ENCODE results near the gene SLC17A1.

Gene SLC17A1

GRCh38 chr6:25777856-25778649 is 53.8 kb downstream of the SLC17A1 start:
- Histone ChIP-seq H2BK120ac (ENCODE audit: low read depth, low read length) (no peak overlapping the region), H3K4me2 (ENCODE audit: insufficient read depth, low read length, poor library complexity, severe bottlenecking) (no peak overlapping the region), H2BK5ac (ENCODE audit: low read length) (no peak overlapping the region), H2AK5ac (ENCODE audit: low read depth, low read length) (no peak overlapping the region), H2BK15ac (ENCODE audit: low read length) (no peak overlapping the region), H3K4me1 (ENCODE audit: control insufficient read depth in 2 of 2, insufficient read depth in 1 of 2, low read depth in 1 of 2, low read length in 2 of 2) (peaks cover 0 to 1% of the 10 kb centered on the region in 2 donors), H2BK12ac (ENCODE audit: low read length) (no peak overlapping the region), H3K18ac (ENCODE audit: low read length) (no peak overlapping the region), H3K4ac (ENCODE audit: low read length) (no peak overlapping the region), H3K79me1 (ENCODE audit: low read depth, low read length) (no peaks in the 10 kb centered on the region), H3K23ac (ENCODE audit: low read depth, low read length, poor library complexity) (no peak overlapping the region), H3K27me3 (ENCODE audit: control insufficient read depth in 3 of 3, insufficient read depth in 3 of 3, low read depth in 1 of 3, low read length in 3 of 3) (peaks cover 0 to 2% (median 0%) of the 10 kb centered on the region in 3 experiments), H3K9ac (ENCODE audit: low read depth, low read length, poor library complexity) (no peak overlapping the region), H4K91ac (ENCODE audit: low read depth, low read length, poor library complexity) (no peak overlapping the region), H4K8ac (ENCODE audit: low read depth, low read length) (no peak overlapping the region), H3K14ac (ENCODE audit: low read length) (no peak overlapping the region), H2AFZ (ENCODE audit: low read length) (no peak overlapping the region), H3K4me3 (ENCODE audit: low read length in 2 of 2) (no peak overlapping the region), H3K27ac (replicated peaks; ENCODE audit: low read length) (no peak overlapping the region), H3K36me3 (replicated peaks in 1 of 2; ENCODE audit: control insufficient read depth in 2 of 2, insufficient read depth in 2 of 2, low read length in 2 of 2) (no peaks in the 10 kb centered on the region), H3K9me3 (replicated peaks in 1 of 2; ENCODE audit: control insufficient read depth in 2 of 2, insufficient read depth in 1 of 2, low read depth in 1 of 2, low read length in 2 of 2) (no peaks in the 10 kb centered on the region)
- WGBS, 2 donors (ENCODE audit: extremely low coverage in 2 of 2, insufficient read length in 2 of 2, insufficient replicate concordance in 1 of 2): no CpG with 5 or more reads among the region's 4 CpGs
- no peak for DNase-seq (ENCODE audit: low spot score)

GRCh38 chr6:25777031-25777430 is 54.8 kb downstream of the SLC17A1 start:
- H3K27me3 ChIP-seq (ENCODE audit: control insufficient read depth in 3 of 3, insufficient read depth in 3 of 3, low read depth in 1 of 3, low read length in 3 of 3): peaks cover 0 to 2% (median 0%) of the 10 kb centered on the region in 3 experiments
- H3K36me3 ChIP-seq (replicated peaks in 1 of 2; ENCODE audit: control insufficient read depth in 2 of 2, insufficient read depth in 2 of 2, low read length in 2 of 2): no peaks in the 10 kb centered on the region
- no peaks in the 10 kb centered on the region for H3K9me3 ChIP-seq (replicated peaks in 1 of 2; ENCODE audit: control insufficient read depth in 2 of 2, insufficient read depth in 1 of 2, low read depth in 1 of 2, low read length in 2 of 2)
- H2BK15ac ChIP-seq (ENCODE audit: low read length): no peak overlapping the region
- no peak for DNase-seq (ENCODE audit: low spot score)
- H4K91ac ChIP-seq (ENCODE audit: low read depth, low read length, poor library complexity): no peak overlapping the region
- H3K4ac ChIP-seq (ENCODE audit: low read length): no peak overlapping the region
- H2AK5ac ChIP-seq (ENCODE audit: low read depth, low read length): no peak overlapping the region
- no peak overlapping the region for H4K8ac ChIP-seq (ENCODE audit: low read depth, low read length)
- no CpG with 5 or more reads among the region's 2 CpGs for WGBS, 2 donors (ENCODE audit: extremely low coverage in 2 of 2, insufficient read length in 2 of 2, insufficient replicate concordance in 1 of 2)
- H2BK12ac ChIP-seq (ENCODE audit: low read length): no peak overlapping the region
- no peaks in the 10 kb centered on the region for H3K79me1 ChIP-seq (ENCODE audit: low read depth, low read length)
- peaks cover 0 to 1% of the 10 kb centered on the region in 2 donors for H3K4me1 ChIP-seq (ENCODE audit: control insufficient read depth in 2 of 2, insufficient read depth in 1 of 2, low read depth in 1 of 2, low read length in 2 of 2)
- H2AFZ ChIP-seq (ENCODE audit: low read length): no peak overlapping the region
- H2BK5ac ChIP-seq (ENCODE audit: low read length): no peak overlapping the region
- H3K4me2 ChIP-seq (ENCODE audit: insufficient read depth, low read length, poor library complexity, severe bottlenecking): no peak overlapping the region
- no peak overlapping the region for H3K23ac ChIP-seq (ENCODE audit: low read depth, low read length, poor library complexity)
- H3K4me3 ChIP-seq (ENCODE audit: low read length in 2 of 2): no peak overlapping the region
- H3K14ac ChIP-seq (ENCODE audit: low read length): no peak overlapping the region
- no peak overlapping the region for H3K27ac ChIP-seq (replicated peaks; ENCODE audit: low read length)
- H2BK120ac ChIP-seq (ENCODE audit: low read depth, low read length): no peak overlapping the region
- no peak overlapping the region for H3K9ac ChIP-seq (ENCODE audit: low read depth, low read length, poor library complexity)
- H3K18ac ChIP-seq (ENCODE audit: low read length): no peak overlapping the region

- Histone ChIP-seq H4K8ac (ENCODE audit: low read depth, low read length) (no peak overlapping the region), H2BK15ac (ENCODE audit: low read length) (no peak overlapping the region)
Measured at GRCh38 chr6:25774120-25774715, 57.6 kb downstream of the SLC17A1 start.

GRCh38 chr6:25769983-25770382 is 61.9 kb downstream of the SLC17A1 start:
- no peak overlapping the region for H2AK5ac ChIP-seq (ENCODE audit: low read depth, low read length)
- no peak overlapping the region for H2BK15ac ChIP-seq (ENCODE audit: low read length)
- no peaks in the 10 kb centered on the region for H3K36me3 ChIP-seq (replicated peaks in 1 of 2; ENCODE audit: control insufficient read depth in 2 of 2, insufficient read depth in 2 of 2, low read length in 2 of 2)
- no peak overlapping the region for H3K9ac ChIP-seq (ENCODE audit: low read depth, low read length, poor library complexity)
- H3K4me1 ChIP-seq (ENCODE audit: control insufficient read depth in 2 of 2, insufficient read depth in 1 of 2, low read depth in 1 of 2, low read length in 2 of 2): no peaks in the 10 kb centered on the region
- no peak overlapping the region for H3K4ac ChIP-seq (ENCODE audit: low read length)
- H3K4me2 ChIP-seq (ENCODE audit: insufficient read depth, low read length, poor library complexity, severe bottlenecking): no peak overlapping the region
- H2BK5ac ChIP-seq (ENCODE audit: low read length): no peak overlapping the region
- no peak overlapping the region for H3K14ac ChIP-seq (ENCODE audit: low read length)
- no CpG with 5 or more reads among the region's 2 CpGs for WGBS, 2 donors (ENCODE audit: extremely low coverage in 2 of 2, insufficient read length in 2 of 2, insufficient replicate concordance in 1 of 2)
- H3K27ac ChIP-seq (replicated peaks; ENCODE audit: low read length): no peak overlapping the region
- no peak overlapping the region for H4K8ac ChIP-seq (ENCODE audit: low read depth, low read length)
- no peak overlapping the region for H2BK120ac ChIP-seq (ENCODE audit: low read depth, low read length)
- H2AFZ ChIP-seq (ENCODE audit: low read length): no peak overlapping the region
- H3K27me3 ChIP-seq (ENCODE audit: control insufficient read depth in 3 of 3, insufficient read depth in 3 of 3, low read depth in 1 of 3, low read length in 3 of 3): no peaks in the 10 kb centered on the region
- no peak overlapping the region for H3K23ac ChIP-seq (ENCODE audit: low read depth, low read length, poor library complexity)
- no peaks in the 10 kb centered on the region for H3K9me3 ChIP-seq (replicated peaks in 1 of 2; ENCODE audit: control insufficient read depth in 2 of 2, insufficient read depth in 1 of 2, low read depth in 1 of 2, low read length in 2 of 2)
- H3K4me3 ChIP-seq (ENCODE audit: low read length in 2 of 2): no peak overlapping the region
- H4K91ac ChIP-seq (ENCODE audit: low read depth, low read length, poor library complexity): no peak overlapping the region
- no peak for DNase-seq (ENCODE audit: low spot score)
- H3K18ac ChIP-seq (ENCODE audit: low read length): no peak overlapping the region
- no peak overlapping the region for H2BK12ac ChIP-seq (ENCODE audit: low read length)
- H3K79me1 ChIP-seq (ENCODE audit: low read depth, low read length): no peaks in the 10 kb centered on the region

More at GRCh38 chr6:25774120-25774715, 57.6 kb downstream of the SLC17A1 start:
- H3K4me2 ChIP-seq (ENCODE audit: insufficient read depth, low read length, poor library complexity, severe bottlenecking): no peak overlapping the region
- H2BK5ac ChIP-seq (ENCODE audit: low read length): no peak overlapping the region
- no peak overlapping the region for H3K27ac ChIP-seq (replicated peaks; ENCODE audit: low read length)
- no peak for DNase-seq (ENCODE audit: low spot score)
- peaks cover 0 to 2% (median 0%) of the 10 kb centered on the region in 3 experiments for H3K27me3 ChIP-seq (ENCODE audit: control insufficient read depth in 3 of 3, insufficient read depth in 3 of 3, low read depth in 1 of 3, low read length in 3 of 3)
- no peaks in the 10 kb centered on the region for H3K9me3 ChIP-seq (replicated peaks in 1 of 2; ENCODE audit: control insufficient read depth in 2 of 2, insufficient read depth in 1 of 2, low read depth in 1 of 2, low read length in 2 of 2)
- H2AK5ac ChIP-seq (ENCODE audit: low read depth, low read length): no peak overlapping the region
- H2BK120ac ChIP-seq (ENCODE audit: low read depth, low read length): no peak overlapping the region
- H3K4me3 ChIP-seq (ENCODE audit: low read length in 2 of 2): no peak overlapping the region
- peaks cover 0 to 1% of the 10 kb centered on the region in 2 donors for H3K4me1 ChIP-seq (ENCODE audit: control insufficient read depth in 2 of 2, insufficient read depth in 1 of 2, low read depth in 1 of 2, low read length in 2 of 2)
- no peak overlapping the region for H2AFZ ChIP-seq (ENCODE audit: low read length)
- no peaks in the 10 kb centered on the region for H3K79me1 ChIP-seq (ENCODE audit: low read depth, low read length)
- H4K91ac ChIP-seq (ENCODE audit: low read depth, low read length, poor library complexity): no peak overlapping the region
- no peaks in the 10 kb centered on the region for H3K36me3 ChIP-seq (replicated peaks in 1 of 2; ENCODE audit: control insufficient read depth in 2 of 2, insufficient read depth in 2 of 2, low read length in 2 of 2)
- H3K9ac ChIP-seq (ENCODE audit: low read depth, low read length, poor library complexity): no peak overlapping the region
- H3K23ac ChIP-seq (ENCODE audit: low read depth, low read length, poor library complexity): no peak overlapping the region
- no peak overlapping the region for H3K18ac ChIP-seq (ENCODE audit: low read length)
- WGBS, 2 donors (ENCODE audit: extremely low coverage in 2 of 2, insufficient read length in 2 of 2, insufficient replicate concordance in 1 of 2): no CpG with 5 or more reads among the region's 2 CpGs
- no peak overlapping the region for H3K4ac ChIP-seq (ENCODE audit: low read length)
- no peak overlapping the region for H2BK12ac ChIP-seq (ENCODE audit: low read length)
- H3K14ac ChIP-seq (ENCODE audit: low read length): no peak overlapping the region

Measured in neuronal stem cell (in vitro differentiated cells).